Immature natural killer cell (primary cell): ENCODE measurements around the gene EVI5. TPM values are rescaled to one million over a fixed set of nuclear protein-coding genes. Genes with fewer than 3 reads are reported as not detected.
"Not testable (repeated sequence)": the region's sequence is repeated elsewhere in the genome, so short reads cannot be mapped to it uniquely, and the experiment has no call there.

Experiments used
- DNase-seq, 3 donors: peaks; one replicate each; pipeline ENCODE4 v3.0.0; 2022; ENCODE audit warnings: mixed read lengths in 1 of 3
- H3K27ac Mint-ChIP-seq, 6 donors: one replicate each; pipeline ENCODE4 v1.8.0; 2020; ENCODE audit warnings: mixed read lengths in 6 of 6, mild to moderate bottlenecking in 5 of 6, inconsistent platforms in 4 of 6, moderate library complexity in 3 of 6
- H3K27me3 Mint-ChIP-seq, 3 donors: one replicate each; pipeline ENCODE4 v1.8.0; 2020 to 2021; ENCODE audit warnings: low read depth in 3 of 3, mild to moderate bottlenecking in 3 of 3, mixed read lengths in 3 of 3, moderate library complexity in 3 of 3, inconsistent platforms in 1 of 3
- H3K36me3 Mint-ChIP-seq, 3 donors: one replicate each; pipeline ENCODE4 v1.8.0; 2020; ENCODE audit warnings: mixed read lengths in 3 of 3, inconsistent platforms in 2 of 3, mild to moderate bottlenecking in 2 of 3
- H3K4me1 Mint-ChIP-seq, 2 donors: one replicate each; pipeline ENCODE4 v1.8.0; 2020; ENCODE audit warnings: inconsistent platforms in 2 of 2, mild to moderate bottlenecking in 2 of 2, mixed read lengths in 2 of 2, moderate library complexity in 1 of 2
- H3K4me3 Mint-ChIP-seq, 5 donors: one replicate each; pipeline ENCODE4 v1.8.0; 2020; ENCODE audit warnings: mild to moderate bottlenecking in 5 of 5, mixed read lengths in 5 of 5, inconsistent platforms in 3 of 5, moderate library complexity in 3 of 5
- H3K9me3 Mint-ChIP-seq, 6 donors: one replicate each; pipeline ENCODE4 v1.8.0; 2020; ENCODE audit warnings: mild to moderate bottlenecking in 6 of 6, mixed read lengths in 6 of 6, inconsistent platforms in 4 of 6, moderate library complexity in 3 of 6
- polyA plus RNA-seq, 3 donors: library from polyadenylated mRNA; unstranded; fragments of 300-500 nt; fragmentation: Illumina TruSeq; gene quantifications; one replicate each; pipeline ENCODE4 v1.2.3, GENCODE V29; 2021

The EVI5 gene
- polyA plus RNA-seq, 3 donors from 2014 or later: 0.39 to 2.2 (median 1.7) TPM

DNA sequence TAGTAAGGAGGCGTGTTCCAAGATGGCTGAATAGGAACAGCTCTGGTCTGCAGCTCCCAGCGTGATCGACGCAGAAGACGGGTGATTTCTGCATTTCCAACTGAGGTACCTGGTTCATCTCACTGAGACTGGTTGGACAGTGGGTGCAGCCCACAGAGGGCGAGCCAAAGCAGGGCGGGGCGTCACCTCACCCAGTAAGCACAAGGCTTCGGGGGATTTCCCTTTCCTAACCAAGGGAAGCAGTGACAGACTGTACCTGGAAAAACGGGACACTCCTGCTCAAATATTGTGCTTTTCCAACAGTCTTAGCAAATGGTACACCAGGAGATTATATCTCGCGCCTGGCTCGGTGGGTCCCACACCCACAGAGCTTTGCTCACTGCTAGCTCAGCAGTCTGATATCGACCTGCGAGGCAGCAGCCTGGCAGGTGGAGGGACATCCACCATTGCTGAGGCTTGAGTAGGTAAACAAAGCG lies 69.4 kb downstream of the EVI5 start:
- DNase-seq, H3K9me3 Mint-ChIP-seq, H3K4me1 Mint-ChIP-seq, H3K4me3 Mint-ChIP-seq, H3K36me3 Mint-ChIP-seq, H3K27ac Mint-ChIP-seq: not testable (repeated sequence)
- peaks cover 4 to 14% (median 8%) of the 10 kb centered on the region in 3 donors for H3K27me3 Mint-ChIP-seq

GRCh38 chr1:92713939-92714338 lies 71.0 kb downstream of the EVI5 start:
- H3K4me1 Mint-ChIP-seq: no peaks in the 10 kb centered on the region
- no peak overlapping the region for H3K4me3 Mint-ChIP-seq
- H3K27me3 Mint-ChIP-seq: peaks cover 4 to 7% (median 7%) of the 10 kb centered on the region in 3 donors
- DNase-seq: no peak
- H3K27ac Mint-ChIP-seq: no peak overlapping the region
- peaks cover 0 to 2% (median 0%) of the 10 kb centered on the region in 6 donors for H3K9me3 Mint-ChIP-seq
- H3K36me3 Mint-ChIP-seq: no peaks in the 10 kb centered on the region

DNA sequence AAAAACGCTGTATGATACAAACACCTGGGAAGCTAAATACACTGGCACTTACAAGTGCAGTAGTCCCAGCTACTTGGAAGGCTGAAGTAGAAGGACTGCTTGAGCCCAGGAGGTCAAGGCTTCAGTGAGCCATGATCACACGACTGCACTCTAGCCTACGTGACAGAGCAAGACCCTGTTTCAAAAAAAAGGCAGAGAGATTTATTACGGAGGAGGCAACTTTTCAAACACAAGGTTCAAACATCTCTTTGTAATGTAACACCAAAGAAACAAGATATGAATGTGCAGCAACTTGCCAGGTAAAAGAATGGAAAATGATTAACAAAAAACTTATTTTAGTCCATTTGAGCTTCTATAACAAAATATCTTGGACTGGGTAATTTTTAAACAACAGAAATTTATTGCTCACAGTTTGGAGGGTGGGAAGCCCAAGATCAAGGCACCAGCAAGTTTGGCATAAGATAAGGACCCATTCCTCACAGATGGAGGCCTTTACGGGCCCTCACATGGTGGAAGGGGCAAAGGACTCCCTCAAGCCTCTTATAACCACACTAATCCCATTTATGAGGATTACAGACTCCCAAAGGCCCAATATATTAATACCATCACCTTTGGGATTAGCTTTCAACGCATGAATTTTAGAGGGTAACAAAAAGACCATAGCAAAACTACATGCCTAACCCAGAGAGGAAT lies 73.3 kb downstream of the EVI5 start:
- H3K9me3 Mint-ChIP-seq: no peaks in the 10 kb centered on the region
- H3K27me3 Mint-ChIP-seq: peaks cover 1 to 5% (median 3%) of the 10 kb centered on the region in 3 donors
- no peaks in the 10 kb centered on the region for H3K36me3 Mint-ChIP-seq
- H3K4me1 Mint-ChIP-seq: no peaks in the 10 kb centered on the region
- H3K27ac Mint-ChIP-seq: no peak overlapping the region
- no peak for DNase-seq
- H3K4me3 Mint-ChIP-seq: no peak overlapping the region

DNA sequence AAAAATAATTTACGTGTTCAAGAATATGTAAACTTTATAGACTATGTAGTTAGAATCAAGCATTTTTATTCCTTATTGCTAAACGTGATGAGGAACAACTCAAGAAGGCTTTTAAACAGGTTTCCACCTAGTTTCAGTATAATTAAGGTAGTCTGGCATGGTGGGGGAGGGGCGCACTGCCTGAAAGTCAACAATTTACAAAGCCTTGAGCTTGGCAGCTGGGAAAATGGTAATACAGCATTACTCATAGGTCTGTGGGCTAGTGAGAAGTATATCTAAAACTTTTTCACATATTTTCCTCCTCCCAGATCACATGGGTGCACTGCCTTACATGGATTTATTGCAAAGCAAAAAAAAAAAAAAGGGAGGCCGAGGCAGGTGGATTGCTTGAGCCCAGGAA lies 75.2 kb downstream of the EVI5 start:
- Mint-ChIP-seq H3K27ac (no peak overlapping the region), H3K4me1 (no peaks in the 10 kb centered on the region), H3K36me3 (no peaks in the 10 kb centered on the region), H3K9me3 (no peaks in the 10 kb centered on the region), H3K4me3 (no peak overlapping the region), H3K27me3 (peaks cover 0 to 1% (median 1%) of the 10 kb centered on the region in 3 donors)
- DNase-seq: no peak

DNA sequence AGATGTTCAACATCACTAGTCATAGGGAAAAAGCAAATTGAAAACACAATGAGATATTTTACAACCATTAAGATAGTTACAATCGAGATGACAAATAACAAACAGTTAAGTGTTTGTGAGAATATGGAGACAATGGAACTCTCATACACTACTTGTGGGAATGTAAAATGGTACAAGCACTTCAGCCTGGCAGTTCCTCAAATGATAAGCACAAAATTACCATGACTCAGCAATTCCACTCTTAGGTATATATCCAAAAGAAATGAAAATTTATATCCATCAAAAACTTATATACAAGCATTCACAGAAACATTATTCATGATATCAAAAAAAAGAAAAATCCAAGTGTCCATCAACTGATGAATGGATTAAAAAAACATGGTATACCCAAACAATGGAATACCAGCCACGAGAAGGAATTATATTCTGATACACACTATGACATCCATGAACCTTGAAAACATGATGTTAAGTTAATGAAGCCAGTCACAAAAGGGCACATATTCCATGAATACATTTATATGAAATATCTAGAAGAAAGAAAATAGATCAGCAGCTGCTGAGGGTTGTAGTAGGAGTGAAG lies 76.4 kb downstream of the EVI5 start:
- Mint-ChIP-seq H3K4me1 (no peaks in the 10 kb centered on the region), H3K27me3 (peaks cover 0 to 1% (median 0%) of the 10 kb centered on the region in 3 donors), H3K4me3 (no peak overlapping the region), H3K27ac (no peak overlapping the region), H3K9me3 (no peaks in the 10 kb centered on the region), H3K36me3 (no peaks in the 10 kb centered on the region)
- DNase-seq: no peak

DNA sequence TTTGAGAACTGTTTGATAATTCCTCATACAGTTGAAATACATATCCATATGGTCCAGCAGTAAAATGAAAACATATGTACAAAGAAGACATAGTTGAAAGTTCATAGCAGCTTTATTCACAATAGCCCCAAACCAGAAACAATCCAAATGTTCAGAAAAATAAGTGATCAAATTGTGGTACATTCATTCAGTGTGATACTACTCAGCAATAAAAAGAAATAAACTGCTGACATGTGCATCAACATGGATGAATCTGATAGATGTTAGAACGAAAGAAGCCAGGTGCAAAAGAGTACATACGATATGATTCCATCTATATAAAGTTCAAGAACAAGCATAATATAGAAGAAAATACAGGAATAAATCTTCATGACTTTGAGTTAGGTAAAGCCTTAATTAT lies 77.2 kb downstream of the EVI5 start:
- DNase-seq: no peak
- Mint-ChIP-seq H3K9me3 (no peaks in the 10 kb centered on the region), H3K36me3 (no peaks in the 10 kb centered on the region), H3K27me3 (peaks cover 0 to 1% (median 0%) of the 10 kb centered on the region in 3 donors), H3K27ac (no peak overlapping the region), H3K4me3 (no peak overlapping the region), H3K4me1 (no peaks in the 10 kb centered on the region)

DNA sequence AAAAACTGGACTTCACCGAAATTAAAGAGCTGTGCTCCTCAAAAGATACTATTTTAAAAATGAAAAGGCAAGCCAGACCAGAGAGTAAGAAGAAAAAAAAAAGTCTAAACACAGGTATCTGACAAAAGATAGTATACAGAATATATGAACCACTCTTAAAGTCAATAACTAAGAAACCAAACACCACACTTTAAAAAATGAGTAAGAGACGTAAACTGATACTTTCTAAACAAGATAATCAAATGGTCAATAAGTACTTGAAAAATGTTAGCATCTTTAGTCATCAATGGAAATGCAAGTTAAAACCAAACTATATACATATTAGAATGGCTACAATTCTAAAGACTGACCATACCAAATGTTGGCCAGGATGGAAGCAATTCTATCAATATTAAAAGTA lies 77.6 kb downstream of the EVI5 start:
- Mint-ChIP-seq H3K9me3 (no peaks in the 10 kb centered on the region), H3K27ac (no peak overlapping the region), H3K36me3 (no peaks in the 10 kb centered on the region), H3K4me1 (no peaks in the 10 kb centered on the region), H3K4me3 (no peak overlapping the region), H3K27me3 (peaks cover 0 to 1% (median 0%) of the 10 kb centered on the region in 3 donors)
- DNase-seq: no peak

GRCh38 chr1:92705446-92705845 lies 79.5 kb downstream of the EVI5 start:
- no peak overlapping the region for H3K27ac Mint-ChIP-seq
- no peak for DNase-seq
- no peak overlapping the region for H3K4me3 Mint-ChIP-seq
- H3K4me1 Mint-ChIP-seq: no peaks in the 10 kb centered on the region
- no peaks in the 10 kb centered on the region for H3K9me3 Mint-ChIP-seq
- no peaks in the 10 kb centered on the region for H3K36me3 Mint-ChIP-seq
- H3K27me3 Mint-ChIP-seq: peaks cover 0 to 1% (median 0%) of the 10 kb centered on the region in 3 donors

DNA sequence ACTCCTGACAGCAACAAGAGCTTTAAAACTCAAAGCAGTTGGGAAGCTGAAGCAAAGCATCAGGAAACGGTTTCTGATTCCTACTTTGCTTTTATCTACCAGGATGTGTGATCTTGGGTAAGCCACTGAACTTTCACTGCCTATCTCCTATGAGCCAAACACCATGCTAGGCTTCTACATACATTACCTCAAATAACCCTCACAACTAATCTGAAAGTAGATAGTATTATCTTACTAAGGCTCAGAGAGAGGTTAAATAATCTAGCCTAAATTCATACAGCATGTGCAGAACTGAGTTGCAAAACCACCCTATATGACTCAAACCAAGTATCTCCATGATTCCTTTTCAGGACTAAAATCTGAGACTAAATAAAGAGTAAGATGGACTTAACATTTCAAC lies 83.8 kb downstream of the EVI5 start:
- no peak for DNase-seq
- no peaks in the 10 kb centered on the region for H3K9me3 Mint-ChIP-seq
- peaks cover 0 to 2% (median 1%) of the 10 kb centered on the region in 3 donors for H3K27me3 Mint-ChIP-seq
- H3K4me1 Mint-ChIP-seq: no peaks in the 10 kb centered on the region
- no peaks in the 10 kb centered on the region for H3K36me3 Mint-ChIP-seq
- no peak overlapping the region for H3K27ac Mint-ChIP-seq
- no peak overlapping the region for H3K4me3 Mint-ChIP-seq

DNA sequence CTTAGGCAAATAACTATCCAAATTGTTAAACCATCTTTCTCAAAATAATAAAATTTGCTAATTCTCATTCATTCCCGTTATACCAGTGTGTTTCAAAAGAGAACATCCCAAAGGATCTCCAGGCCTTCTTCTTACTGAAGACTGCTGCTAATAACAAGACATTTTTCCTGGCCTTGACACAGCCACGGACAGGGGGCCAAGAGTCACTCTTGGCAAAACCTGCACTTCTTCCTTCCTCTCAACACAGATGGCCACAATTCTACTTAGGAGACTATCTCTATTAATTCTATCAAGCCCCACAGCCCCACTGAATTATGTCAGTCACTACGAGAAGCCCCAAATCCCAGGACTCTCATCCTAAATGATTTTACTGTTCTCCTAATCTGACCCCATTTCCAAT lies 86.0 kb downstream of the EVI5 start:
- Mint-ChIP-seq H3K9me3 (no peaks in the 10 kb centered on the region), H3K36me3 (peaks cover 0 to 4% (median 0%) of the 10 kb centered on the region in 3 donors), H3K27me3 (peaks cover 0 to 2% (median 0%) of the 10 kb centered on the region in 3 donors), H3K4me3 (no peak overlapping the region), H3K4me1 (no peaks in the 10 kb centered on the region), H3K27ac (no peak overlapping the region)
- no peak for DNase-seq

GRCh38 chr1:92695104-92695503 lies 89.8 kb downstream of the EVI5 start:
- Mint-ChIP-seq H3K4me3 (no peak overlapping the region), H3K36me3 (peaks cover 0 to 4% (median 0%) of the 10 kb centered on the region in 3 donors), H3K27ac (no peak overlapping the region), H3K9me3 (no peaks in the 10 kb centered on the region), H3K4me1 (no peaks in the 10 kb centered on the region), H3K27me3 (peaks cover 0 to 2% (median 0%) of the 10 kb centered on the region in 3 donors)
- DNase-seq: no peak

DNA sequence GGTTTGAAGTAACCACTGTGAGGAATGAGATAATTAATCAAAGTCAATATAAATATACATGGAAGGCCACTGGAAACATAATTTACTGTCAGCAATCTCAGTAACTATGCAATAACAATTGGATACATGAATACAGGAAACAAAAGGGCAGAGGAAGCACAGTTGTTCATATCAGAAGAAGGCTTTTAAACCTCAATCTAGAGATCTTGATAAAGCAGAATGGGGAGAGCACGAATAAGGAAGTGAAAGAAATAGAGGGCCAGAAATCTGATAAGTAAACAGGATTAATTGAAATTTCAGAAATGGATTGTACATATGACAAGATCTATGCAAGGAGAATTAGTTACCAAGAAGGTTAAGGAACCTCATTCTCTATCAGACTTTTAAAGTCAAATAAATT lies 93.0 kb downstream of the EVI5 start:
- Mint-ChIP-seq H3K4me1 (no peaks in the 10 kb centered on the region), H3K27ac (no peak overlapping the region), H3K9me3 (no peaks in the 10 kb centered on the region), H3K27me3 (peaks cover 0 to 3% (median 2%) of the 10 kb centered on the region in 3 donors), H3K4me3 (no peak overlapping the region), H3K36me3 (peaks cover 0 to 4% (median 0%) of the 10 kb centered on the region in 3 donors)
- DNase-seq: no peak

DNA sequence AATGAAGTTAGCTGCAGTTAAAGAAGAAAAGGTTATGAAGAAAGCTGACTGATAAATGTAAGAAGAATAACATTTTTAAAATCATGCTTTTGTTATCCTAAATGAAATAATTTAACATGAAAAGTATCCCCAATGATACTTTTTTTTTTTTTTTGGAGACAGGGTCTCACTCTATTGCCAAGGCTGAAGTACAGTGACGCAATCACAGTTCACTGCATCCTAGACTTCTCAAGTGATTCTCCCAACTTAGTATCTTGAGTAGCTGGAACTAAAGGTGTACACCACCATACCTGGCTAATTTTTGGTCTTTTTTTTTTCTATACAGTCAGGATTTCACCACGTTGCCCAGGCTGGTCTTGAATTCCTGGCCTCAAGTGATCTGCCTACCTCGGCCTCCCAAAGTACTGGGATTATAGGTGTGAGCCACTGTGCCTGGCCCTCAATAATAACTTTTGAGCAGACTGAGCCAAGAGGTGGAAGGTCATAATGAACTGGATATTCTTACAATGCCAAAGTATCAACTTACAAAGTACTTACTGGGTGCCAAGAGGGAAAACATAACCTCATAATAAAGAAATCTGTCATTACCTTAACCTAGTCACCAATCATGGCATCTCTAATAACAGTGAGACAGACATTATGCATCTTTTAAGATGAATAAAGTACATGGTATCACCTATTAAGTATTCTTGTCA lies 94.5 kb downstream of the EVI5 start:
- peaks cover 0 to 8% (median 2%) of the 10 kb centered on the region in 3 donors for H3K27me3 Mint-ChIP-seq
- no peaks in the 10 kb centered on the region for H3K4me1 Mint-ChIP-seq
- H3K36me3 Mint-ChIP-seq: peaks cover 0 to 4% (median 0%) of the 10 kb centered on the region in 3 donors
- H3K9me3 Mint-ChIP-seq: peaks cover 0 to 1% (median 0%) of the 10 kb centered on the region in 6 donors
- DNase-seq: no peak
- H3K4me3 Mint-ChIP-seq: no peak overlapping the region
- no peak overlapping the region for H3K27ac Mint-ChIP-seq

- Mint-ChIP-seq H3K4me1 (no peaks in the 10 kb centered on the region), H3K4me3 (no peak overlapping the region), H3K9me3 (peaks cover 0 to 7% (median 0%) of the 10 kb centered on the region in 6 donors), H3K27ac (no peak overlapping the region), H3K36me3 (peaks cover 0 to 6% (median 3%) of the 10 kb centered on the region in 3 donors), H3K27me3 (peaks cover 0 to 8% (median 2%) of the 10 kb centered on the region in 3 donors)
- DNase-seq: no peak
These were observed 104.9 kb downstream of the EVI5 start for GRCh38 chr1:92679980-92680379.
